Uterus (tissue), 2 donors: Measurements from ENCODE around the gene PEX11A.

ENCODE experiments used
- POLR2A ChIP-seq, 2 donors: fragments of 450-650 bp; IDR thresholded peaks; one replicate each; pipeline ENCODE4 v1.6.1; 2016; ENCODE audit warnings: antibody characterized with exemption in 2 of 2, mild to moderate bottlenecking in 1 of 2, moderate library complexity in 1 of 2
- TF ChIP-seq, protein P1 (sequence below), 4 experiments: fragments of 200-600 bp in 2 of 4; fragments of 450-650 bp in 2 of 4; sonication (generic) in 2 of 4; IDR thresholded peaks; one replicate each; pipeline ENCODE4 v1.5.1; 2016 to 2019; ENCODE audit warnings: antibody characterized with exemption in 4 of 4, mild to moderate bottlenecking in 2 of 4, moderate library complexity in 1 of 4

DNA sequence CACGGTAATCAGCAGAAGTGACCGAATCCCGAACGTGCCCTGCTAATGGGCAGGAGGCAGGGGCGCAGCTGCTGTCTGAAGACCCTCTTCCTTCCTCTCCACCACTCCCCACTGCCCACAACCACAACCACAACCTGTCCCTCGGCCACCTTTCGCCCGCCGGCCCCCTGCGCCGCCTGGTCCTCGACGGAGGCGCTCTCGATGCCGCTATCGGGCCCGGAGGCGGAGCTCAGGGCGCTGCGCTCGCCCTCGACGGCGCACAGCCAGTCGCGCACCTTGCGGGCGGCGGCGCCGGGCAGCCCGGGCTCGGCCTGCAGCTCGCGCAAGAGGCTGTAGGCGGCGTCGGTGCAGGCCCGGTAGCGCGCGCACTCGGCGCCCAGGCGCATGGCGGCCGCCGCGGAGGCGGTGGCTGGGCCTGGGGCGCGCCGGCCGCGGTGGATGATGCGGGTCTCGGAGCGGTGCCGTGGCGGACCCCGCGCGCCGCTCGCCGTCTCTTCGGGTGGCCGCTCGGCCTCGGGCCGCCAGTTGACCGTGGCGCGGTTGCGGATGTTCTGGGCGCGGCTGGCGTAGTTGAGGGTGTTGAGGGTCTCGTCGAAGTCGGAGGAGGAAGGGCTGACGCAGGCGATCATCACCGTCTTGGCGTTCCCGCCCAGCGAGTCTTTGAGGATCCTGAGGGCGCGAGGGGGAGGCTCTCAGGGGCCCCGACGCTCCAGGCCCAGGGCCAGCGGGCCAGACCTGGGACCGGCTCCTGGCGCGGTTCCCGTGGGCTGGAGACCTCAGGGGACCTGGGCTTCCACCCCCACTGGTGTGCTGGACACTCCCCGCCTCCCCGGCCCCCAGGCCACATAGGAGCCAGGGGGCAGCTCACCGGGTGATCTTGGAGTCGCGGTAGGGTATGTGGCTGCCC lies 42.2 kb downstream of the PEX11A start:
- TF ChIP-seq, protein P1, sequence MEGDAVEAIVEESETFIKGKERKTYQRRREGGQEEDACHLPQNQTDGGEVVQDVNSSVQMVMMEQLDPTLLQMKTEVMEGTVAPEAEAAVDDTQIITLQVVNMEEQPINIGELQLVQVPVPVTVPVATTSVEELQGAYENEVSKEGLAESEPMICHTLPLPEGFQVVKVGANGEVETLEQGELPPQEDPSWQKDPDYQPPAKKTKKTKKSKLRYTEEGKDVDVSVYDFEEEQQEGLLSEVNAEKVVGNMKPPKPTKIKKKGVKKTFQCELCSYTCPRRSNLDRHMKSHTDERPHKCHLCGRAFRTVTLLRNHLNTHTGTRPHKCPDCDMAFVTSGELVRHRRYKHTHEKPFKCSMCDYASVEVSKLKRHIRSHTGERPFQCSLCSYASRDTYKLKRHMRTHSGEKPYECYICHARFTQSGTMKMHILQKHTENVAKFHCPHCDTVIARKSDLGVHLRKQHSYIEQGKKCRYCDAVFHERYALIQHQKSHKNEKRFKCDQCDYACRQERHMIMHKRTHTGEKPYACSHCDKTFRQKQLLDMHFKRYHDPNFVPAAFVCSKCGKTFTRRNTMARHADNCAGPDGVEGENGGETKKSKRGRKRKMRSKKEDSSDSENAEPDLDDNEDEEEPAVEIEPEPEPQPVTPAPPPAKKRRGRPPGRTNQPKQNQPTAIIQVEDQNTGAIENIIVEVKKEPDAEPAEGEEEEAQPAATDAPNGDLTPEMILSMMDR (IDR thresholded peaks at IDR 0.05): no peak
- no peak for TF ChIP-seq POLR2A (IDR thresholded peaks at IDR 0.05)
